HepG2 (cell line): ENCODE measurements around the gene EPS8. TPM values are rescaled to one million over a fixed set of nuclear protein-coding genes. Genes with fewer than 3 reads are reported as not detected.

Source experiments
- ARID4A ChIP-seq: sonication (generic); formaldehyde crosslinking; IDR thresholded peaks from 2 replicates; pipeline ENCODE4 v1.5.0; 2020; ENCODE audit warnings: mild to moderate bottlenecking, missing genetic modification reagents, borderline replicate concordance
- ATF7-NPFF ChIP-seq: sonication (generic); formaldehyde crosslinking; IDR thresholded peaks from 2 replicates; pipeline ENCODE4 v1.8.1; 2023; ENCODE audit warnings: mild to moderate bottlenecking, low read depth, missing genetic modification reagents, moderate library complexity
- DMAP1 ChIP-seq: IDR thresholded peaks from 2 replicates; pipeline ENCODE4 v1.6.1; 2016
- FIP1L1 ChIP-seq: fragments of 200-400 bp; formaldehyde crosslinking; IDR thresholded peaks from 2 replicates; pipeline ENCODE4 v1.6.1; 2018; ENCODE audit warnings: low read depth, mild to moderate bottlenecking, low read length, moderate library complexity, borderline replicate concordance; ENCODE audit not compliant: insufficient read depth
- HCFC1 ChIP-seq: fragments of 150-350 bp; IDR thresholded peaks from 2 replicates; pipeline ENCODE4 v1.6.1; 2014; ENCODE audit warnings: low read depth, low read length
- HHEX ChIP-seq: IDR thresholded peaks from 2 replicates; pipeline ENCODE4 v1.6.1; 2016; ENCODE audit warnings: control low read depth
- HOXA5 ChIP-seq: sonication (generic); formaldehyde crosslinking; IDR thresholded peaks from 2 replicates; pipeline ENCODE4 v1.4.0; 2020; ENCODE audit warnings: missing genetic modification reagents
- NCOA5 ChIP-seq: sonication (generic); formaldehyde crosslinking; IDR thresholded peaks from 2 replicates; pipeline ENCODE4 v1.4.0; 2020; ENCODE audit warnings: missing genetic modification reagents
- PCBP1 ChIP-seq: fragments of 200-400 bp; formaldehyde crosslinking; IDR thresholded peaks from 2 replicates; pipeline ENCODE4 v1.6.1; 2017; ENCODE audit warnings: mild to moderate bottlenecking, low read depth, low read length, borderline replicate concordance
- PLRG1 ChIP-seq: fragments of 450-650 bp; conservative IDR thresholded peaks from 2 replicates; pipeline ENCODE4 v1.6.1; 2016
- SP2 ChIP-seq: sonication (generic); formaldehyde crosslinking; IDR thresholded peaks from 2 replicates; pipeline ENCODE4 v1.5.1; 2020; ENCODE audit warnings: mild to moderate bottlenecking, missing genetic modification reagents
- TEAD2 ChIP-seq: sonication (generic); formaldehyde crosslinking; IDR thresholded peaks from 2 replicates; pipeline ENCODE4 v1.9.0; 2021; ENCODE audit warnings: missing genetic modification reagents
- TFDP1 ChIP-seq: IDR thresholded peaks from 2 replicates; pipeline ENCODE4 v1.6.1; 2016; ENCODE audit warnings: missing compliant biosample characterization, missing genetic modification reagents, borderline replicate concordance
- ZNF260 ChIP-seq: sonication (generic); formaldehyde crosslinking; IDR thresholded peaks from 2 replicates; pipeline ENCODE4 v1.4.0; 2020; ENCODE audit warnings: missing genetic modification reagents, low read depth, mild to moderate bottlenecking, borderline replicate concordance
- ZNF431 ChIP-seq: sonication (generic); formaldehyde crosslinking; IDR thresholded peaks from 2 replicates; pipeline ENCODE4 v1.9.0; 2022; ENCODE audit warnings: missing genetic modification reagents, low read depth, mild to moderate bottlenecking, borderline replicate concordance
- ZNF660 ChIP-seq: sonication (generic); formaldehyde crosslinking; IDR thresholded peaks from 2 replicates; pipeline ENCODE4 v1.5.1; 2020; ENCODE audit warnings: mild to moderate bottlenecking, low read depth, missing genetic modification reagents, borderline replicate concordance
- polyA plus RNA-seq, 8 experiments: library from polyadenylated mRNA; depleted of rRNA in 3 of 8; stranded (reverse) in 7 of 8; unstranded in 1 of 8; fragments of >200 nt; fragmentation: Illumina TruSeq in 4 of 8; extraction: Trizol in 4 of 8; gene quantifications; 2 replicates each; pipeline versions ENCODE4 v1.2.1 to v1.2.3, GENCODE V29; 2011 to 2016; ENCODE audit warnings: low read depth in 4 of 8, missing spikeins in 1 of 8, mixed read lengths in 1 of 8; ENCODE audit not compliant: insufficient read depth in 1 of 8
- total RNA-seq, 5 experiments: library from RNA; depleted of rRNA; stranded (reverse); fragments of >200 nt; fragmentation: Illumina TruSeq; extraction: Trizol; gene quantifications; 2 replicates each; pipeline ENCODE4 v1.2.3, GENCODE V29; 2016; ENCODE audit warnings: low read depth in 1 of 5
- TF ChIP-seq, protein P1 (sequence below): sonication (generic); formaldehyde crosslinking; IDR thresholded peaks from 2 replicates; pipeline ENCODE4 v1.4.0; 2020; ENCODE audit warnings: mild to moderate bottlenecking, missing genetic modification reagents

Gene EPS8
- total and polyA plus RNA-seq, 2 of the 13 experiments (the other 11 are each of a cell fraction or from before 2014, with no cell fraction given) = 37.1 to 43.4 TPM

DNA sequence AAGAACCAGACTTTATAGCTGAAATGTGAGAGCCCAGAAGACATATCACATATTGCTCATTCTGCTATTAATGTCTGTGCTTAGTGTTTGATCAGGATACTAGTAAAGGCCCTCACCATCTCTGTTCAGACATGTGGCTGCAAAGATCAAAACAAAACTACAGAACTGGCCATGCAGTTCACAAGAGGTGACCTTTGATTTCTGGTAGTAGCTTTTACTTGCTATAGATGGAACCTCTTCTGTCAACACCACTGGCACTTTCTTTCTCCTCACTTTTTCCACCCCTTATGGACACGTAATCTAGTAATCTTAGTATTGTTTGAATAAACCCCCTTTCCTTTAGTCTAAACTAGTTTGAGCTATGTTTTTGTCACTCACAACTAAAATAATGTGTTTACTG is 214.8 kb downstream of the EPS8 start (continued):
- TF ChIP-seq SP2 = no peak
- no peak for TF ChIP-seq FIP1L1
- TF ChIP-seq ARID4A (CRISPR knock-in tag) = no peak
- no peak for TF ChIP-seq HHEX (CRISPR knock-in tag)
- no peak for TF ChIP-seq ZNF260
- TF ChIP-seq, protein P1, sequence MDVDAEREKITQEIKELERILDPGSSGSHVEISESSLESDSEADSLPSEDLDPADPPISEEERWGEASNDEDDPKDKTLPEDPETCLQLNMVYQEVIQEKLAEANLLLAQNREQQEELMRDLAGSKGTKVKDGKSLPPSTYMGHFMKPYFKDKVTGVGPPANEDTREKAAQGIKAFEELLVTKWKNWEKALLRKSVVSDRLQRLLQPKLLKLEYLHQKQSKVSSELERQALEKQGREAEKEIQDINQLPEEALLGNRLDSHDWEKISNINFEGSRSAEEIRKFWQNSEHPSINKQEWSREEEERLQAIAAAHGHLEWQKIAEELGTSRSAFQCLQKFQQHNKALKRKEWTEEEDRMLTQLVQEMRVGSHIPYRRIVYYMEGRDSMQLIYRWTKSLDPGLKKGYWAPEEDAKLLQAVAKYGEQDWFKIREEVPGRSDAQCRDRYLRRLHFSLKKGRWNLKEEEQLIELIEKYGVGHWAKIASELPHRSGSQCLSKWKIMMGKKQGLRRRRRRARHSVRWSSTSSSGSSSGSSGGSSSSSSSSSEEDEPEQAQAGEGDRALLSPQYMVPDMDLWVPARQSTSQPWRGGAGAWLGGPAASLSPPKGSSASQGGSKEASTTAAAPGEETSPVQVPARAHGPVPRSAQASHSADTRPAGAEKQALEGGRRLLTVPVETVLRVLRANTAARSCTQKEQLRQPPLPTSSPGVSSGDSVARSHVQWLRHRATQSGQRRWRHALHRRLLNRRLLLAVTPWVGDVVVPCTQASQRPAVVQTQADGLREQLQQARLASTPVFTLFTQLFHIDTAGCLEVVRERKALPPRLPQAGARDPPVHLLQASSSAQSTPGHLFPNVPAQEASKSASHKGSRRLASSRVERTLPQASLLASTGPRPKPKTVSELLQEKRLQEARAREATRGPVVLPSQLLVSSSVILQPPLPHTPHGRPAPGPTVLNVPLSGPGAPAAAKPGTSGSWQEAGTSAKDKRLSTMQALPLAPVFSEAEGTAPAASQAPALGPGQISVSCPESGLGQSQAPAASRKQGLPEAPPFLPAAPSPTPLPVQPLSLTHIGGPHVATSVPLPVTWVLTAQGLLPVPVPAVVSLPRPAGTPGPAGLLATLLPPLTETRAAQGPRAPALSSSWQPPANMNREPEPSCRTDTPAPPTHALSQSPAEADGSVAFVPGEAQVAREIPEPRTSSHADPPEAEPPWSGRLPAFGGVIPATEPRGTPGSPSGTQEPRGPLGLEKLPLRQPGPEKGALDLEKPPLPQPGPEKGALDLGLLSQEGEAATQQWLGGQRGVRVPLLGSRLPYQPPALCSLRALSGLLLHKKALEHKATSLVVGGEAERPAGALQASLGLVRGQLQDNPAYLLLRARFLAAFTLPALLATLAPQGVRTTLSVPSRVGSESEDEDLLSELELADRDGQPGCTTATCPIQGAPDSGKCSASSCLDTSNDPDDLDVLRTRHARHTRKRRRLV (CRISPR knock-in tag) = no peak
- TF ChIP-seq TFDP1 (CRISPR knock-in tag) = no peak
- no peak for TF ChIP-seq ATF7-NPFF (CRISPR knock-in tag)
- no peak for TF ChIP-seq NCOA5
- TF ChIP-seq HOXA5 (CRISPR knock-in tag) = no peak
- TF ChIP-seq DMAP1 (CRISPR knock-in tag) = no peak
- no peak for TF ChIP-seq TEAD2 (CRISPR knock-in tag)
- TF ChIP-seq ZNF660 (CRISPR knock-in tag) = no peak
- TF ChIP-seq HCFC1 = no peak
- no peak for TF ChIP-seq ZNF431 (CRISPR knock-in tag)
- TF ChIP-seq PCBP1 = no peak
- no peak for TF ChIP-seq PLRG1
